ENCODE results near the gene PANX3. TPM values are rescaled to one million over a fixed set of nuclear protein-coding genes. Genes with fewer than 3 reads are reported as not detected.

Gene PANX3
- total RNA-seq, 1 experiment from 2014 or later: not detected

DNA sequence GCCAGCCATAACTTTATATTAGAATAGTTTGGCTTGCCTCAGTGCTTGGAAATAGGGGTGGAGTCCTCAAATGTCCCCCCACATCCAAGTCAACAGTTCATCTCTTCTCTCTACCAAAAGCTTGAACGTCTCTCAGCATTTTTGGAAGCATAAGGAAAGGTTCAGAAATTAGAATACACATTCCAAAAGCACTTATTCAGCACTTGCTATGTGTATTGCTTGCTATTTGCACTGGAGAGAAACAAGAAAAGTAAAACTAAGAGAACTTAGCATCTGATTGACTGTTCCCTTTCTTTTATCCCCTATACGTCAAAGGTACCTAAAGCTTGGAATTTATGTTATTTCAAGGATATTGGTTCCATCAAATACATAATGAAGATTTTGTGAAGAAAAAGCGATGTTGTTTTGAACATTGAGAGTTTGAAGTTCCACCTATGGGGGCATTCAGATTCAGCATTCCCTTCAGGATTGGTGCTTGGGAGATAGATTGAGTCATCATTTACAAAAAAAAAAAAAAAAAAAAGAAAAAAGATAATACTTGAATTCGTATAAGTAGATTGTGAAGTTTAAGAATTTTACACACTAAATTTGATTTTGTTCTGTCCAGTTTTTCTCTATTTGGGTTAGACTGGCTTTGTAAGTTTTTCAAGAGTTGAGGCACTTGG, 12.8 kb downstream of the PANX3 start:
- no peak overlapping the region for H2BK5ac ChIP-seq (ENCODE audit: insufficient read length, low read length)
- H3K23me2 ChIP-seq (ENCODE audit: insufficient read length, low read depth, low read length, poor library complexity, severe bottlenecking): peaks cover 3% of the 10 kb centered on the region
- no peaks in the 10 kb centered on the region for H3K27me3 ChIP-seq (ENCODE audit: insufficient read depth, low read length)
- H4K5ac ChIP-seq (ENCODE audit: insufficient read length, low read depth, low read length): no peak overlapping the region
- no peak overlapping the region for H3K56ac ChIP-seq (ENCODE audit: insufficient read length, low read depth, low read length)
- H2AFZ ChIP-seq (ENCODE audit: low read length): no peak overlapping the region
- no peaks in the 10 kb centered on the region for H4K20me1 ChIP-seq (ENCODE audit: control insufficient read depth, insufficient read depth, insufficient read length)
- TF ChIP-seq, protein P1, sequence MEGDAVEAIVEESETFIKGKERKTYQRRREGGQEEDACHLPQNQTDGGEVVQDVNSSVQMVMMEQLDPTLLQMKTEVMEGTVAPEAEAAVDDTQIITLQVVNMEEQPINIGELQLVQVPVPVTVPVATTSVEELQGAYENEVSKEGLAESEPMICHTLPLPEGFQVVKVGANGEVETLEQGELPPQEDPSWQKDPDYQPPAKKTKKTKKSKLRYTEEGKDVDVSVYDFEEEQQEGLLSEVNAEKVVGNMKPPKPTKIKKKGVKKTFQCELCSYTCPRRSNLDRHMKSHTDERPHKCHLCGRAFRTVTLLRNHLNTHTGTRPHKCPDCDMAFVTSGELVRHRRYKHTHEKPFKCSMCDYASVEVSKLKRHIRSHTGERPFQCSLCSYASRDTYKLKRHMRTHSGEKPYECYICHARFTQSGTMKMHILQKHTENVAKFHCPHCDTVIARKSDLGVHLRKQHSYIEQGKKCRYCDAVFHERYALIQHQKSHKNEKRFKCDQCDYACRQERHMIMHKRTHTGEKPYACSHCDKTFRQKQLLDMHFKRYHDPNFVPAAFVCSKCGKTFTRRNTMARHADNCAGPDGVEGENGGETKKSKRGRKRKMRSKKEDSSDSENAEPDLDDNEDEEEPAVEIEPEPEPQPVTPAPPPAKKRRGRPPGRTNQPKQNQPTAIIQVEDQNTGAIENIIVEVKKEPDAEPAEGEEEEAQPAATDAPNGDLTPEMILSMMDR (conservative IDR thresholded peaks at IDR 0.05): no peak
- peak overlapping the region; percentile 90 to 95 for H3K4me3 Mint-ChIP-seq
- peaks cover 12 to 37% (median 36%) of the 10 kb centered on the region in 3 experiments; a peak in 6 of 7 replicates for H3K36me3 Mint-ChIP-seq (ENCODE audit: insufficient read depth in 1 of 3, low read depth in 3 of 3)
- no peak overlapping the region for H3K18ac ChIP-seq (ENCODE audit: insufficient read length, low read depth, low read length)
- H3K27me3 Mint-ChIP-seq (ENCODE audit: low read depth): peaks cover 20% of the 10 kb centered on the region
- H4K91ac ChIP-seq (ENCODE audit: insufficient read length, low read depth, low read length): no peak overlapping the region
- no peak overlapping the region for H3K23ac ChIP-seq (ENCODE audit: insufficient read length, low read depth, low read length)
- no CpG with 5 or more reads among the region's 4 CpGs for WGBS (ENCODE audit: extremely low coverage, insufficient read length, low lambda C conversion rate)
- H2BK15ac ChIP-seq (ENCODE audit: low read depth, low read length): no peak overlapping the region
- H3K79me1 ChIP-seq (ENCODE audit: insufficient read depth, low read depth, low read length, poor library complexity, severe bottlenecking): peaks cover 3% of the 10 kb centered on the region
- H3K4me2 ChIP-seq (ENCODE audit: insufficient read depth, insufficient read length, low read length): peak overlapping the region; percentile 96
- H2AK5ac ChIP-seq (ENCODE audit: insufficient read length, low read length): no peak overlapping the region
- no peak overlapping the region for H4K8ac ChIP-seq (replicated peaks; ENCODE audit: insufficient read length, low read depth, low read length)
- H3K4ac ChIP-seq (ENCODE audit: low read depth, low read length): no peak overlapping the region
- H3K14ac ChIP-seq (ENCODE audit: insufficient read depth, low read length): no peak overlapping the region
- H3K9ac ChIP-seq (ENCODE audit: extremely low read depth, insufficient read length, low read length): no peak overlapping the region
- H3K27ac ChIP-seq (ENCODE audit: insufficient read length, low read depth, low read length): no peak overlapping the region
- no peak overlapping the region for H2BK12ac ChIP-seq (ENCODE audit: insufficient read length, low read depth, low read length)
- no peak for DNase-seq
- H3K4me1 ChIP-seq (ENCODE audit: insufficient read depth, low read length): no peaks in the 10 kb centered on the region
- no peak overlapping the region for H3K27ac Mint-ChIP-seq
- no peak overlapping the region for H2BK20ac ChIP-seq (ENCODE audit: low read depth, low read length, poor library complexity, severe bottlenecking)
- H3K9me3 ChIP-seq (ENCODE audit: control insufficient read depth, low read depth, low read length): no peaks in the 10 kb centered on the region
- no peak overlapping the region for H3T11ph ChIP-seq (ENCODE audit: low read length)
- peaks cover 14 to 15% of the 10 kb centered on the region in 2 experiments for H3K4me1 Mint-ChIP-seq
- H2BK120ac ChIP-seq (ENCODE audit: low read depth, low read length, poor library complexity, severe bottlenecking): no peak overlapping the region
- H3K9me3 Mint-ChIP-seq: no peaks in the 10 kb centered on the region
- H3K79me2 ChIP-seq (ENCODE audit: insufficient read depth, low read length): no peaks in the 10 kb centered on the region; the same call in 1 of the 2 replicates
